Measurements from ENCODE around the gene TOP2A.
"Not testable (repeated sequence)": the region's sequence is repeated elsewhere in the genome, so short reads cannot be mapped to it uniquely, and the experiment has no call there.

TOP2A gene

DNA sequence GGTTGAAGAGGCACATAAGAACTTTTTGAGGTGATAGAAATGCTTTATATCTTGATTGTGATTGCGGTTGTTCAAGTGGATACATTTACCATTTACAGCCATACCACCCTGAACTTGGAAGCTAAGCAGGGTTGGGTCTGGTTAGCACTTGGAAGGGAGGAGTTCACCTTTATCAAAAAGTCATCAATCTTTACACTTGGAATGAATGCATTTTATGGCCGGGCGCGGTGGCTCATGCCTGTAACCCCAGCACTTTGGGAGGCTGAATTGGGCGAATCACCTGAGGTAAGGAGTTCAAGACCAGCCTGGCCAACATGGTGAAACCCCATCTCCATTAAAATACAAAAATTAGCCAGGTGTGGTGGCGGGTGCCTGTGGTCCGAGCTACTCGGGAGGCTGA lies 43.7 kb downstream of the TOP2A start:
- DNase-seq, result no peak

DNA sequence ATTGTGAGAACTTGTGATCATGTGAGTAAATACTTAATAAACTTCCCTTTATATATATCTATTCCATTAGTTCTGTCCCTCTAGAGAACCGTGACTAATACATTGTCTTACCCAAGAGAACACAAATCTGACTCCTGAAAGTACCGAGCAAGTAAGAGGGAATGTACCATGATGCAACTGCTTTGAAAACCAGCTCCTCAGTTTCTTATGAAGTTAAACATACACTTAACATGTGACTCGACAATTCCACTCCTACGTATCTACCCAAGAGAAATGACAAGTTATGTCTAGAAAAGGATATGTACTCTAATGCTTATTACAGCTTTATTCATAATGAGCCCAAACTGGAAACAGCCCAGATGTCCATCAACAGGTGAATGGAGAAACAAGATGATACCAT lies 44.4 kb downstream of the TOP2A start:
- DNase-seq, result no peak

DNA sequence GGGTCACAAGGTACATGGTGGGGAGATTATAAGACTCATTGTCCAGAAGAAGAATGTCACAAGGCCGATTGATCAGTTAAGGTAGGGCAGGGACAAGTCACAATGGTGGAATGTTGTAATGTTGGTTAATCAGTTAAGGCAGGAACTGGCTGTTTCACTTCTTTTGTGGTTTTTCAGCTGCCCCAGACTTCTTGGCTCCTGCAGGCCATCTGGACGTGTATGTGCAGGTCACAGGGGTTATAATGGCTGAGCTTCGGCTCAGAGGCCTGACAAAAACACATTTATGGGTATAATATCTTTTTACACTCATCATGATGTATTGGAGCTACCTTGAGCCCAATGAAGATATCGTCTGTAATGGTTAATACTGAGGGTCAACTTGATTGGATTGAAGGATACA lies 45.1 kb downstream of the TOP2A start:
- not testable (repeated sequence) for DNase-seq

DNA sequence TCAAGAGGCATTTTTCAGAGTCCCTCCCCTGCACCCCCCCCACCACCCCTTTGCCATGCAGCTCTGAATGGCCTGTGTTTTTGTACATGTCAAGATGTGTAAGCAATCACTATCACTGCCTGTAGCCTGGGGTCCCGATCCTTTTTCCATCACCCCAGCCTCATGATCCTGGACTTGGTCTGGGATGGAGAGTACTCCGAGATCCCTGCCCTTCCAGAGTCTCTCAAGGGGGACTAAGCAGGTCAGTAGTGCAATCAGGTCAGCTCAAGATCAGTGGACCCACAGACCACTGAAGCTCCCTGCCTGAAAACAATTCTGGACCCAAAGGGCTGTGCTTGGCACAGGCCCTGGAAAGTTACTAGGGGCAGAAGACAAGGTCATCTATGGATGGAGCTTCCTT lies 45.7 kb downstream of the TOP2A start:
- no peak for DNase-seq

DNA sequence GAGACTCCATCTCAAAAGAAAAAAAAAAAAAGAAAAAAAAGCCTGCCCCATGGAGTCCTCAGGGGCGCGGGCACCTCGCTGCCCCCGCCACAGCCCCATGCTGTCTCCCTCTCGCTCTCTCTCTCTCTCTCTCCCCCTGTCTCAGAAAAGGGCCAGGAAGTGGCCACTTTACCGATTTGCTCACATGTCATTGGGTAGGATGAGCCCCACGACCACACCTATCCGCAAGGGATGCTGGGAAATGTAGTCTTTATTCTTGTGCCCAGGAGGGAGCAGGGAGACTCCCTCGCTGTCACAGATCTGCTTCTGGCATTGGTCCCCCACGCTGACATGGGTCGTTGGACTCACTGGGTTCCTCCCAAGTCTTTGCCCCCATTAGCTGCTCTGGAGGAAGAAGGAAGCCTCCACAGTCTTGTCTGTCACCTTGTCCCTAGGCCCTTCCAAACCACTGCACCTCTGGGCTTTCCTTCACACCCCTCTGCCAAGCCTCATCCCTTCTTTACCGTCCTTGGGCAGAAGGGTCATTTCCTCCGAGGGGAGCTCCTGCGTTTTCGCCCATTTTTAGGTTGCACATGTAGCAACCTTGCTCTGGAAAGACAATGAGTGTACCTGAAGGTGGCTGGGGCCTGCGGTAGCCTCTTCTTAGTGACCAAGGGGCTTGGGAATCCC lies 46.3 kb downstream of the TOP2A start:
- DNase-seq, result no peak

GRCh38 chr17:40369923-40370322 lies 47.8 kb downstream of the TOP2A start:
- DNase-seq, result no peak

DNA sequence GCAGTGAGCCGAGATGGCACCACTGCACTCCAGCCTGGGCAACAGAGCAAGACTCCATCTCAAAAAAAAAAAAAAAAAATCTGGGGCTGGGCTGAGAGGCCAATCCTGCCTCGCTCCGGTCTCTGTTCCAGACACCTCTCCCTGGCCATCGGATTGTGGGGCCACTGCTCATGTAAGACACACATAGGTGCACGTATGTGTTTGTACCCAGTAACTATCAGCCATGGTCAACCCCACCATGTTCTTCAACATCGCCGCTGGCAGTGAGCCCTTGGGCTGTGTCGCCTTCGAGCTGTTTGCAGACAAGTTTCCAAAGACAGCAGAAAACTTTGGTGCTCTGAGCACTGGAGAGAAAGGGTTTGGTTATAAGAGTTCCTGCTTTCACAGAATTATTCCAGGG lies 50.0 kb downstream of the TOP2A start:
- DNase-seq, result not testable (repeated sequence)

DNA sequence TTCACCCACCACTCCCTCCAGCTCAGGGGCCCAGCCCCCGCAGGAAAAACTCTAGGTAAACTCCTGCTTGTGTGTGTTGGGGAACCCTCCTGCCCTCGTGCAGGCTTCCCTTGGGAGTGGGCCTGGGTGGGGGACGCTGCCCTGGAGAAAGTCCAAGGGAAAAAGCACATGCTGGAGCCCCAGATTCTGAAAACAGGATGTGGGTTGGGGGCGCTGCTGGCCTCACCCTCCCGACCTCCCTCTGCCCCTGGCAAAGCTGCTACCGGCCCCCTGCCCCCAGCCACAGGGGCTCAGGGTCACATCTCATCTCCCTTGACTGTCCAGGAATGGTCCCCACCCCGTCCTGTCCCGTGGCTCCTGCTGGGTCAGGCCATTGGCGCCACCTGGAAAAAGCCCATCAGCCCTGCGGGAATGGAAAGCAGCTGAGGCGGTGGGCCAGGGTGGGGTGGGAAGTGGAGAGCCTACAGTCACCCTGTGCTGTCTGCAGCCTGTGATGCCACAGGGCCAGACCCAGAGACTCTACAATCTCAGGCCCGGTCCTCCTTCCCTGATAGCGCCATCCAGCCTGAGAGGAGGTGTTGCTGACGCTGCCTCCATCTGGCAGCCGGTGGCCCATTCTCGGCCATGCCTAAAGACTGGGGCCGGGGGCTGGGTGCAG lies 50.7 kb downstream of the TOP2A start:
- no peak for DNase-seq

GRCh38 chr17:40366076-40366860 lies 51.4 kb downstream of the TOP2A start:
- DNase-seq, result no peak

GRCh38 chr17:40364906-40365305 lies 52.8 kb downstream of the TOP2A start:
- DNase-seq, result no peak

DNA sequence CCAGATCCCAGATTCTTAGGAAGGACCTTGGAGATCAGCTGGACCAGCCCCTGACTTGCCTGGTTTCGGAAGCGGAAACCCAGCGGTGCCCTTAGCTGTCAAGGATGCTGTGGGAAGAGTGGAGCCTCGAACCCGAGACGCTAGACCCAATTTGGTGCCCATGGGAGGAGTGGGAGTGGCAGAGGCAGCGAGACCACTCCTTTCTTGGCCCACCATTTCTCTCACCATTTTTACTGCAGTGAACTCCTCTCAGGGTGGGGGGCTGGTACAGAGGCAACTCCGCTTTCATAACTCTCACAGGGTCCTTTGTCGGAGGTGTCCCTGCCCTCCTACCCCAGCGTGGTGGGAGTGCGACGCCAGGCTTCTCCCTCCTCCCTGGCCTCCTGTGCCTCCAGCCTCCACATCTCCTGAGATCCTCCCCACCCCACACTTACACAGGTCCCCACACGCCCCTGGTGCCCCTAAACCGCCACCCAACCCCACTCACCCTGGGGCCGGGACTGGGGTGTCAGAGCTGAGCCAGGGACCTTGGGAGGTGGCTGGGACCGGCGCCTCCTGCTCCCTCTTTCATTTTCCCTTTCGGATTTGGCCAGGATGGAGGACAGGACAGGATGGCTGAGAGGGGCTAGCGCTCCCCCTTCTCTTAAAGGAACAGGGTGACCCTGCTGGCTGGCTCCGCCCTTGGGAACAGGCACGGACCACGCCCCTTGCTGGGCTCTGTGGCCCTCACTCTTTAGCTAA lies 53.4 kb downstream of the TOP2A start, which contains the start of gene GJD3:
Gene GJD3 (minus strand): TSS at position 617 of the 741 bp plus-strand sequence. CDS start 922 bp downstream, outside the sequence.
- no peak for DNase-seq

- no peak for DNase-seq
Observed at GRCh38 chr17:40363111-40363827, 54.4 kb downstream of the TOP2A start.

DNA sequence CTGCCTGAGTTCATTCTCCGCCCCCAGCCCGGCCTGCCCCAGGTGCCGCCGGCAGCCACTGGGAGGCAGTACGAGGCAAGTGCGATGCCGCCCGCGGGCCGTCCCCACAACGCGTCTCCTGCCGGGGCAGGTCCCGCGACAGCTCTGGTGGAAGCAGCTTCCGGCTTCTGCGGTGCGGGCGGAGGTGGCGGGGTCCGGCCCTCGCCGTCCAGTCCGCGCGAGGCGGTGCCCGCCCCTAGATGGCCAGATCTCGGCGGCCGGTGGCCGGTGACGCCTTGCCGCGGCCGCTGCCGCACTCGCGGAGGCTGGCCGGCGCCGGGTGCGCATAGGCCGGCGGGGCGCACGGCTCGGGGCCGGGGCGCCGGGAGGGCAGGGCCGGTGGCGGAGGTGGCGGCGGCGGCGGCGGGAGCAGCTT lies 55.0 kb downstream of the TOP2A start:
- DNase-seq, result peak; percentile 76 to 79

DNA sequence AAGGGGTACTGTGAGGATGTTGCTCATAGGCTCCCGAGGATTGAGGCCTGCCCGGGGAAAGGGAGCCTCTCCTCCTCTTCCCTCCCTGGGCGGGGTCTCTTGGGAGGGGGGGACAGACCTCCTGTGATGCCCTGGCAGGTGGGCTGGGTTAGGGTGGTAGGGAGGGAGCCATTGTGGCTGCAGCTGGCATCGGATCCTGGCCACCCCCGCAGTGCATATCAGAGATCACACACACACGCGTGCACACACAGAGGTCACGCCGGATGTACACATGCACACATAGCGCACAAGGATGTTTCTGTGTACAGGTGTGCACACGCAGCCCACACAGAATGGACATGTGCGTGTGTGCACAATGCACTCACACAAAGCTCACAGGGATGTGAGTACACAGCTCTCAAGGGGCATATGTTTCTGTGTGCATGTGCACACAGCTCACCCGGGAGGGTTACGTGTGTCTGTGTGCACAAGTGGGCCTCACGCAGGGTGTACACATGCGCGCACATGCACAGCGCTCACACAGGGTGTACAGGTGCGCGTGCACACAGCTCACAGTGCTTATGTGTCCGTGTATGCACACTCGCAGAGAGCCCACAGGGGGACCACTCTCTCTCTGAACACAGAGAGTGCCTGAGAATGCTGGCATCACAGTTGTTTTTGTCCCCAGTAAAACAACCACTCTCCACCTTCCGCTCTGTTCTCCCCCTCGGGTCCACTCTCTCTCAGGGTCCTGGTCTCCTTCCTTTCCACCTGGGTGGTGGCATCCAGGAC lies 55.6 kb downstream of the TOP2A start:
- DNase-seq, result no peak

- no peak for DNase-seq
Observed at GRCh38 chr17:40361063-40361924, 56.4 kb downstream of the TOP2A start.

DNA sequence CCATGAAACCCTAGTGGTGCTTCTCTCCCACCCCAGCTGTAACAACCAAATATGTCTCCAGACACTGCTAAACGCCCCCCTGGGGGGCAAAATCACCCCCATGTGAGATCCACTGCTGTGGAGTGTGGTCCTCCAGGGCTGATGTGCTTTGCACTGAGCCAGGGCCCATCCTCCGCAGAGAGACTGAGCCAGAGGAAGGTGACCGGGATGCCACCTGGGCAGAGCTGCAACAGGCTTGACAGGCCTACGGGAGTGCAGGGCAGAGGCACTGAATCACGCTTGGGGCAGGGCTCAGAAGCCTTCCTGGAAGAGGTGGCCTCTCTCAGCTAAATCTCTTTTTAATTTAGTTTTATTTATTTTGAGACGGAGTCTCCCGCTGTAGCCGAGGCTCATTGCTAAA lies 57.6 kb downstream of the TOP2A start:
- DNase-seq, result peak in 1 of 2 donors; percentile 0

DNA sequence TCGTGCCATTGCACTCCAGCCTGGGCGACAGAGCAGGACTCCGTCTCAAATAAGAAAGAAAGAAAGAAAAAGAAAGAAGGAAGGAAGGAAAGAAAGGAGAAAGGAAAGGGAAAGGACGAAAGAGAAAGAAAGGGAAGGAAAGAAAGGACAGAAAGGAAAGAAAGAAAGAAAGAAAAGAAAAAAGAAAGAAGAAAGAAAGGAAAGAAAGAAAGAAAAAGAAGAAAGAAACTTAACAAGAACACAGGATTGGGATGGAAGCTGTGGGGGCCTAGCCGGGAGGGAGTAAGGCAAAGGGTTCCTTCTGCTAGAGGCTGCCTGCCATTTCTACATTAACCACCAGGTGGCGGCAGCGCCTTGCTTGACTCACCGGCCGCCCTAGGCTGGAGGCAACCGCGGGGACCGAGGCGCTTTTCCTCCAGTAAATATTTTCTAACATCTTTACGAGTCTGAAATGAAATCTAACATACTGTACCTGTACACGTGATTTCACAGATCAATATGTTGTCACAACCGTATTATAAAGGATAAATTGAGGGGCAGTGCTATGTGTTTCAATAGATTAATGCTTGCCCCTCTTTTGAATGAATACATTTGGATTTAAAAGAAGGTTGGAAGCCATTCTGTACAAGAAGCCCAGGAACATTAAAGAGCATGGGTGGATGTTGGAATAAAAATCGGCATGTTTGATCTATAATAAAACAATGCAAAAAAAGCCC lies 59.2 kb downstream of the TOP2A start:
- DNase-seq, result peak; percentile 83 to 92

DNA sequence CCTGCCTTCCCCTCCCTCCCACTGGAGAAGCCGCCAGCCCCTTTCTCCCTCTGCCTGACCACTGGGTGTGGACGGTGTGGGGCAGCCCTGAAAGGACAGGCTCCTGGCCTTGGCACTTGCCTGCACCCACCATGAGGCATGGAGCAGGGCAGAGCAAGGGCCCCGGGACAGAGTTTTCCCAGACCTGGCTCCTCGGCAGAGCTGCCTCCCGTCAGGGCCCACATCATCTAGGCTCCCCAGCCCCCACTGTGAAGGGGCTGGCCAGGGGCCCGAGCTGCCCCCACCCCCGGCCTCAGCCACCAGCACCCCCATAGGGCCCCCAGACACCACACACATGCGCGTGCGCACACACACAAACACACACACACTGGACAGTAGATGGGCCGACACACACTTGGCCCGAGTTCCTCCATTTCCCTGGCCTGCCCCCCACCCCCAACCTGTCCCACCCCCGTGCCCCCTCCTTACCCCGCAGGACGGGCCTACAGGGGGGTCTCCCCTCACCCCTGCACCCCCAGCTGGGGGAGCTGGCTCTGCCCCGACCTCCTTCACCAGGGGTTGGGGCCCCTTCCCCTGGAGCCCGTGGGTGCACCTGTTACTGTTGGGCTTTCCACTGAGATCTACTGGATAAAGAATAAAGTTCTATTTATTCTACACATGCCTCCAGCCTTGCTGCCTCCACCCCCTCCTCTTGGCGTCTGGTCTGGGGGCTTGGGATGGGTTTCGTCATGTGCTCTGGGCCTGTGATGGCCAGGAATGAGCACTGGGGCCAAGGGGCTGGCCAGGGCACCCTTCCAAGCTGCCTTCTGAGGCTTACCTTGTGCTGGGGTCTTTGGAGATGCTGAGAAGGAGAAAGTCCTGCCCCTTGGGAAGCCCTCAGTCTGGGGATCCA lies 60.5 kb downstream of the TOP2A start:
- no peak for DNase-seq

Data from activated CD4-positive, alpha-beta T cell treated with anti-CD3 and anti-CD28 coated beads for 4 hours (primary cell).